HG03565 (cell line): ENCODE measurements around the gene EXOC5.

Experiments used
- ATAC-seq: cut with Tn5 transposase; IDR thresholded peaks from one replicate; pipeline ENCODE4 v1.9.1; 2021; ENCODE audit warnings: mild to moderate bottlenecking, moderate library complexity; ENCODE audit not compliant: unreplicated experiment

The EXOC5 gene

GRCh38 chr14:57171903-57172302, 96.8 kb downstream of the EXOC5 start:
- ATAC-seq, result no peak

- ATAC-seq, result no peak
These were observed 97.3 kb downstream of the EXOC5 start for GRCh38 chr14:57171363-57171762.

GRCh38 chr14:57169901-57170300, 98.8 kb downstream of the EXOC5 start:
- ATAC-seq, result no peak

GRCh38 chr14:57168138-57168679, 100.5 kb downstream of the EXOC5 start:
- ATAC-seq, result no peak

- ATAC-seq, result no peak
These were observed 107.0 kb downstream of the EXOC5 start for GRCh38 chr14:57161583-57162234.

GRCh38 chr14:57160333-57160732, 108.4 kb downstream of the EXOC5 start:
- ATAC-seq, result no peak

GRCh38 chr14:57153286-57153685, 115.4 kb downstream of the EXOC5 start:
- ATAC-seq, result no peak
